Sigmoid colon (tissue), 7 donors: ENCODE measurements around the gene HSD17B2. TPM values are rescaled to one million over a fixed set of nuclear protein-coding genes. Genes with fewer than 3 reads are reported as not detected.
A peak's percentile ranks its signal among the peaks of the same experiment; 100 is the strongest.

Source experiments
- DNase-seq: peaks from one replicate; pipeline ENCODE4 v3.0.0-alpha.2; 2019
- H3K27ac ChIP-seq, 4 donors: fragments of 200-600 bp; sonication (generic); one replicate each; pipeline ENCODE4 v1.5.1; 2016 to 2019; ENCODE audit warnings: mild to moderate bottlenecking in 1 of 4
- H3K27me3 ChIP-seq, 3 donors: fragments of 200-600 bp; sonication (generic); one replicate each; pipeline ENCODE4 v1.5.1; 2019; ENCODE audit warnings: mild to moderate bottlenecking in 1 of 3
- H3K36me3 ChIP-seq, 4 donors: fragments of 200-600 bp; sonication (generic); one replicate each; pipeline ENCODE4 v1.5.1; 2016 to 2019
- H3K4me1 ChIP-seq, 4 donors: fragments of 200-600 bp; sonication (generic); one replicate each; pipeline ENCODE4 v1.5.1; 2017 to 2019
- H3K4me3 ChIP-seq, 4 donors: fragments of 200-600 bp; sonication (generic); one replicate each; pipeline ENCODE4 v1.5.1; 2017 to 2019; ENCODE audit warnings: mild to moderate bottlenecking in 2 of 4, moderate library complexity in 1 of 4
- H3K9me3 ChIP-seq, 4 donors: fragments of 200-600 bp in 3 of 4; sonication (generic) in 3 of 4; one replicate each; pipeline versions ENCODE4 v1.5.1 to v1.6.1; 2013 to 2019
- CTCF ChIP-seq, 4 experiments: fragments of 450-650 bp in 3 of 4; fragments of 200-600 bp in 1 of 4; IDR thresholded peaks; one replicate each; pipeline ENCODE4 v1.5.1; 2016 to 2019; ENCODE audit warnings: antibody characterized with exemption in 4 of 4, mild to moderate bottlenecking in 3 of 4, moderate library complexity in 2 of 4
- EP300 ChIP-seq, 4 donors: sonication (generic); formaldehyde crosslinking; IDR thresholded peaks; one replicate each; pipeline ENCODE4 v1.6.1; 2017; ENCODE audit warnings: antibody characterized with exemption in 4 of 4
- POLR2A ChIP-seq, 2 donors: fragments of 450-650 bp; IDR thresholded peaks; one replicate each; pipeline ENCODE4 v1.6.1; 2016; ENCODE audit warnings: antibody characterized with exemption in 2 of 2, mild to moderate bottlenecking in 2 of 2, moderate library complexity in 2 of 2
- POLR2AphosphoS5 ChIP-seq, 4 donors: sonication (generic); formaldehyde crosslinking; IDR thresholded peaks; one replicate each; pipeline ENCODE4 v1.6.1; 2017; ENCODE audit warnings: antibody characterized with exemption in 4 of 4
- WGBS, 2 donors: extraction: QIAGEN DNeasy Blood & Tissue Kit; methylation state at CpG; one replicate each; pipeline ENCODE4 v1.1.7; 2013; 5-methylcytosine and 5-hydroxymethylcytosine counted together
- intact Hi-C: fragments of 100-400 bp; cut with DNase I; formaldehyde crosslinking; loops from one replicate; pipeline ENCODE4 v1.15.1; 2023
- polyA plus RNA-seq, 3 donors: library from polyadenylated mRNA; stranded (reverse); fragments of 200-250 nt; gene quantifications; one replicate each; pipeline ENCODE4 v1.2.3, GENCODE V29; 2013
- total RNA-seq, 4 donors: library from RNA; depleted of rRNA; stranded (reverse); fragments of >200 nt; gene quantifications; one replicate each; pipeline ENCODE4 v1.1.0, GENCODE V29; 2016
- donor health status: healthy with polysubstance abuse.
- donor health status: Bipolar disorder and iron deficiency.
- donor health status: healthy.

Gene HSD17B2
- total and polyA plus RNA-seq, 7 donors, result 27.3 to 46.0 (median 32.4) TPM; not detected in 4

- peak overlapping the region; percentile 24 to 57 (median 46) for H3K4me3 ChIP-seq
- no peak for TF ChIP-seq POLR2AphosphoS5 (IDR thresholded peaks at IDR 0.05)
- TF ChIP-seq EP300 (IDR thresholded peaks at IDR 0.05), result no peak
- TF ChIP-seq CTCF (IDR thresholded peaks at IDR 0.05), result no peak
- TF ChIP-seq POLR2A (IDR thresholded peaks at IDR 0.05), result no peak
- no peak for DNase-seq
- peak overlapping the region in 1 of 4 donors; percentile 42 for H3K27ac ChIP-seq
- WGBS, 2 donors, result 79 to 84% methylated on average over 8 of the region's 8 CpGs
- H3K36me3 ChIP-seq, result no peaks in the 10 kb centered on the region
- no peaks in the 10 kb centered on the region for H3K4me1 ChIP-seq
- intact Hi-C loops, result no loop called here
- no peaks in the 10 kb centered on the region for H3K27me3 ChIP-seq
- H3K9me3 ChIP-seq, result peaks cover 0 to 8% (median 2%) of the 10 kb centered on the region in 4 donors
Measured at GRCh38 chr16:82010649-82011048, 24.4 kb upstream of the HSD17B2 start.

GRCh38 chr16:82011199-82011641, 23.8 kb upstream of the HSD17B2 start, which contains the start of gene SDR42E1:
SDR42E1 (minus strand) TSS chr16:82011470; CDS start chr16:82000858, 10,612 bp downstream.
- peak within 1 kb of the TSS in 1 of 4 donors; percentile 42 for H3K27ac ChIP-seq
- no peaks in the 10 kb centered on the region for H3K4me1 ChIP-seq
- no peak for TF ChIP-seq EP300 (IDR thresholded peaks at IDR 0.05)
- no peak for TF ChIP-seq POLR2A (IDR thresholded peaks at IDR 0.05)
- no peak for TF ChIP-seq POLR2AphosphoS5 (IDR thresholded peaks at IDR 0.05)
- no peak for TF ChIP-seq CTCF (IDR thresholded peaks at IDR 0.05)
- intact Hi-C loops, result no loop called here
- H3K36me3 ChIP-seq, result no peaks in the 10 kb centered on the region
- WGBS, 2 donors, result 7 to 10% methylated on average over 32 of the region's 32 CpGs
- peaks cover 0 to 8% (median 2%) of the 10 kb centered on the region in 4 donors for H3K9me3 ChIP-seq
- no peak for DNase-seq
- H3K27me3 ChIP-seq, result no peaks in the 10 kb centered on the region
- peak within 1 kb of the TSS; percentile 24 to 57 (median 46) for H3K4me3 ChIP-seq

GRCh38 chr16:82013139-82013538, 21.9 kb upstream of the HSD17B2 start:
- Histone ChIP-seq H3K9me3 (peaks cover 0 to 8% (median 2%) of the 10 kb centered on the region in 4 donors), H3K27ac (no peak overlapping the region), H3K36me3 (no peaks in the 10 kb centered on the region), H3K4me1 (no peaks in the 10 kb centered on the region), H3K4me3 (no peak overlapping the region), H3K27me3 (no peaks in the 10 kb centered on the region)
- TF ChIP-seq CTCF (IDR thresholded peaks at IDR 0.05) (no peak), POLR2A (IDR thresholded peaks at IDR 0.05) (no peak), EP300 (IDR thresholded peaks at IDR 0.05) (no peak), POLR2AphosphoS5 (IDR thresholded peaks at IDR 0.05) (no peak)
- DNase-seq, result no peak
- 86 to 90% methylated on average over 2 of the region's 2 CpGs for WGBS, 2 donors
- intact Hi-C loops, result no loop called here

GRCh38 chr16:82016263-82016662, 18.8 kb upstream of the HSD17B2 start:
- Histone ChIP-seq H3K36me3 (no peaks in the 10 kb centered on the region), H3K27ac (no peak overlapping the region), H3K4me1 (no peaks in the 10 kb centered on the region), H3K4me3 (no peak overlapping the region), H3K27me3 (no peaks in the 10 kb centered on the region), H3K9me3 (peaks cover 0 to 8% (median 2%) of the 10 kb centered on the region in 4 donors)
- DNase-seq, result no peak
- WGBS, 2 donors, result 8 to 48% methylated on average over 7 of the region's 7 CpGs
- intact Hi-C loops, result no loop called here
- TF ChIP-seq EP300 (IDR thresholded peaks at IDR 0.05), result no peak
- TF ChIP-seq POLR2A (IDR thresholded peaks at IDR 0.05), result no peak
- TF ChIP-seq CTCF (IDR thresholded peaks at IDR 0.05), result no peak

GRCh38 chr16:82016964-82017363, 18.1 kb upstream of the HSD17B2 start:
- H3K4me1 ChIP-seq, result no peaks in the 10 kb centered on the region
- WGBS, 2 donors, result 79 to 87% methylated on average over 2 of the region's 2 CpGs
- H3K36me3 ChIP-seq, result no peaks in the 10 kb centered on the region
- no peaks in the 10 kb centered on the region for H3K27me3 ChIP-seq
- H3K4me3 ChIP-seq, result no peak overlapping the region
- no peak for TF ChIP-seq CTCF (IDR thresholded peaks at IDR 0.05)
- TF ChIP-seq POLR2AphosphoS5 (IDR thresholded peaks at IDR 0.05), result no peak
- DNase-seq, result no peak
- intact Hi-C loops, result no loop called here
- no peak overlapping the region for H3K27ac ChIP-seq
- peaks cover 0 to 8% (median 2%) of the 10 kb centered on the region in 4 donors for H3K9me3 ChIP-seq
